GM13977 (cell line): Measurements from ENCODE around the gene FOXP4.

Experiments used
- DNase-seq: peaks from one replicate; pipeline ENCODE4 v3.0.0; 2012; ENCODE audit warnings: low spot score
- CTCF ChIP-seq: IDR thresholded peaks from 2 replicates; pipeline ENCODE4 v1.5.1; 2012; ENCODE audit warnings: mild to moderate bottlenecking, control low read depth; ENCODE audit not compliant: insufficient read depth; ENCODE audit errors: extremely low read depth, missing control alignments
- in situ Hi-C: fragments of 300-500 bp; cut with MboI; formaldehyde crosslinking; loops from one replicate; pipeline ENCODE4 v1.12.0; 2022; ENCODE audit warnings: low sequenced_read_pairs, low pct_unique_long_range_greater_than_20kb, mixed read lengths, inconsistent platforms; ENCODE audit not compliant: unreplicated experiment

FOXP4 gene

DNA sequence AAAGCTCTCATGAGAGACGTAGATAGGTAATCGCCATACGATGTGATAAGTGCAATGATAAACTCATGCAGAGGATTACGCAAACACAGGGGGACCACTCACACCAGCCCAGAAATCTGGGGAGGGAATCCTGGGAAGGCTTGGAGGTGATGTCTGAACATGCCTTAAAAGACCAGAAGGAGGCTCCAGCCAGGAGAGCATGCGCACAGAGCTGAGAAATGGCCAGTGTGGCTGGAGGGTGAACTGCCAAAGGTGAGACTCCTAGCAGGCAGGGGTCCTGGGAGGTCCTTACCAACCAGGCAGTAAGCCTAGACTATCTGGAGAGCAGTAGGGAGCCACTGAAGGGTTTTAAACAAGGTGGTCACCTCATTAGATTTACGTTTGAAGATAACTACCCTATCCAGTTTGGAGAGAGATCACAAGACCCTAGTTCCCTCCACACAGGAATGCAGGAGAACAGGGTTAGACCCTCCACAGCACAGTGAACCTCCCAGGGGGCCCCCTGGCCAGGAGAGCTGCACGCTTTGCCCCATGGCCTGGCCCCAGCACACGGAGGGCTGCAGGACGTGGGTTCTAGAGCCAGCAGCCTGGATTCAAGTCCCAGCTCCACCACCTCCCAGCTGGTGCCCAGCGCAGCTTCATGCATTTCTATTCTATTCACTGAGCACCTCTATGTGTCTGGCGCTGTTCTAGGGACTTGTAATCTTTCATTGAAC lies 105.2 kb downstream of the FOXP4 start:
- in situ Hi-C loops, result no loop called here
- DNase-seq, result no peak
- no peak for TF ChIP-seq CTCF
